Liver (tissue), 3 donors: ENCODE measurements around the gene PLB1.

Source experiments
- FOXA1 ChIP-seq: IDR thresholded peaks from 2 replicates; pipeline ENCODE4 v1.6.1; 2016; ENCODE audit warnings: antibody characterized with exemption
- GABPA ChIP-seq, 2 donors: IDR thresholded peaks in 1 of 2; conservative IDR thresholded peaks in 1 of 2; 2 replicates each; pipeline ENCODE4 v1.6.1; 2016; ENCODE audit warnings: antibody characterized with exemption in 2 of 2, mild to moderate bottlenecking in 1 of 2, moderate library complexity in 1 of 2
- HNF4G ChIP-seq: IDR thresholded peaks from 2 replicates; pipeline ENCODE4 v1.6.1; 2016; ENCODE audit warnings: antibody characterized with exemption
- JUND ChIP-seq, 2 donors: IDR thresholded peaks; 2 replicates each; pipeline ENCODE4 v1.6.1; 2016; ENCODE audit warnings: antibody characterized with exemption in 2 of 2
- RAD21 ChIP-seq, 2 donors: IDR thresholded peaks; 2 replicates each; pipeline ENCODE4 v1.6.1; 2016; ENCODE audit warnings: antibody characterized with exemption in 2 of 2, mild to moderate bottlenecking in 2 of 2
- TF ChIP-seq, protein P1 (sequence below): fragments of 150-350 bp; IDR thresholded peaks from 2 replicates; pipeline ENCODE4 v1.5.1; 2017; ENCODE audit warnings: improper control_type of control experiment, low read depth, low read length; ENCODE audit not compliant: missing input control
- TF ChIP-seq, protein P2 (sequence below): IDR thresholded peaks from 2 replicates; pipeline ENCODE4 v1.6.1; 2016; ENCODE audit warnings: antibody characterized with exemption, mild to moderate bottlenecking
- donor health status: healthy.
- donor health status: healthy.

DNA sequence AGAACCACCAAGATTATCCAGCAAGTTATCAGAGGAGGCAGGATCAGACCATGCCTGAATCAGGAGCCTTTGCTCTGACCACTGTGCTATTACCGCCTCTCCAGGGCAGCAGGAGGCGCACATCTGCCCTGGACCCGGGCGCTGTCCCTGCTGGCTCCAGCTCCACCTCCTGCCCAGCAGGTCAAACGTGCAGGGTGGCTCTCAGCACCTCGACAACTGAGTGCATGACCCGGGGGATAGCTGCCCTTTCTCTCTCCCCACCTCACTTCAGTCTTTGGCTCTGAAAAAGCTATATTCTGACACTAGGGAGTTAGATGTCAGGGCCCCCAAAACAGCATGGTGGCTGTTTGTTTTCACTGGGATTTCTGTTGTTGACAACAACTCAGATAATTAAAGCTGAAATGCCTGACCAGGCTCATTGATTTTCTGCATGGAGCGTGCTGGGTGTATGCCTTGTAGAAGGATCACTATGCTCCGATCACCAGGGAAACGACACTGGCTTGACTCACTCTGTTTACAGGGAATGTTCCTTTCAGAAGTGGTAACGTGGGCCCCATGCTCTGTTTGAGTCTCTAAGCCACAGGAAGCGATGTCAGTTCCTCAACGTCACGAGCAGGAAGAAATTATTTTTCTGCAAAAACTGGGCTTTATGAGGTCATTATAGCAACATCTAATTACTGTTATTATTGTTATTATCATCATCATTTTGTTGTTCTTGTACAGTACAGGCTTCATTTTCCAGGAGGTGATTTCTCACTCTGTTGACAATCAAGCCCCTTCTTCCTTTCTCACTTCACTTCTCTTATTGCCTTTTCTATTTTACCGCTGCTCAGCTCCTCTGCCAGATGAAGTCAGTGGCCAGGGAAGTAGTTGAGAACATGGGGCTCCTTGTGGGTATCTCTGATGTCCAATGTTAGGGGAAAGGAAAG is 125.6 kb downstream of the PLB1 start:
- TF ChIP-seq RAD21 (IDR thresholded peaks at IDR 0.05) (peak; percentile 88 to 93), GABPA (IDR thresholded peaks at IDR 0.05 in 1 of 2, conservative IDR thresholded peaks at IDR 0.05 in 1 of 2) (peak; percentile 36 to 75), JUND (IDR thresholded peaks at IDR 0.05) (peak; percentile 79 to 90), FOXA1 (no peak), HNF4G (peak; percentile 66)
- TF ChIP-seq, protein P1, sequence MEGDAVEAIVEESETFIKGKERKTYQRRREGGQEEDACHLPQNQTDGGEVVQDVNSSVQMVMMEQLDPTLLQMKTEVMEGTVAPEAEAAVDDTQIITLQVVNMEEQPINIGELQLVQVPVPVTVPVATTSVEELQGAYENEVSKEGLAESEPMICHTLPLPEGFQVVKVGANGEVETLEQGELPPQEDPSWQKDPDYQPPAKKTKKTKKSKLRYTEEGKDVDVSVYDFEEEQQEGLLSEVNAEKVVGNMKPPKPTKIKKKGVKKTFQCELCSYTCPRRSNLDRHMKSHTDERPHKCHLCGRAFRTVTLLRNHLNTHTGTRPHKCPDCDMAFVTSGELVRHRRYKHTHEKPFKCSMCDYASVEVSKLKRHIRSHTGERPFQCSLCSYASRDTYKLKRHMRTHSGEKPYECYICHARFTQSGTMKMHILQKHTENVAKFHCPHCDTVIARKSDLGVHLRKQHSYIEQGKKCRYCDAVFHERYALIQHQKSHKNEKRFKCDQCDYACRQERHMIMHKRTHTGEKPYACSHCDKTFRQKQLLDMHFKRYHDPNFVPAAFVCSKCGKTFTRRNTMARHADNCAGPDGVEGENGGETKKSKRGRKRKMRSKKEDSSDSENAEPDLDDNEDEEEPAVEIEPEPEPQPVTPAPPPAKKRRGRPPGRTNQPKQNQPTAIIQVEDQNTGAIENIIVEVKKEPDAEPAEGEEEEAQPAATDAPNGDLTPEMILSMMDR = peak; percentile 73
- TF ChIP-seq, protein P2, sequence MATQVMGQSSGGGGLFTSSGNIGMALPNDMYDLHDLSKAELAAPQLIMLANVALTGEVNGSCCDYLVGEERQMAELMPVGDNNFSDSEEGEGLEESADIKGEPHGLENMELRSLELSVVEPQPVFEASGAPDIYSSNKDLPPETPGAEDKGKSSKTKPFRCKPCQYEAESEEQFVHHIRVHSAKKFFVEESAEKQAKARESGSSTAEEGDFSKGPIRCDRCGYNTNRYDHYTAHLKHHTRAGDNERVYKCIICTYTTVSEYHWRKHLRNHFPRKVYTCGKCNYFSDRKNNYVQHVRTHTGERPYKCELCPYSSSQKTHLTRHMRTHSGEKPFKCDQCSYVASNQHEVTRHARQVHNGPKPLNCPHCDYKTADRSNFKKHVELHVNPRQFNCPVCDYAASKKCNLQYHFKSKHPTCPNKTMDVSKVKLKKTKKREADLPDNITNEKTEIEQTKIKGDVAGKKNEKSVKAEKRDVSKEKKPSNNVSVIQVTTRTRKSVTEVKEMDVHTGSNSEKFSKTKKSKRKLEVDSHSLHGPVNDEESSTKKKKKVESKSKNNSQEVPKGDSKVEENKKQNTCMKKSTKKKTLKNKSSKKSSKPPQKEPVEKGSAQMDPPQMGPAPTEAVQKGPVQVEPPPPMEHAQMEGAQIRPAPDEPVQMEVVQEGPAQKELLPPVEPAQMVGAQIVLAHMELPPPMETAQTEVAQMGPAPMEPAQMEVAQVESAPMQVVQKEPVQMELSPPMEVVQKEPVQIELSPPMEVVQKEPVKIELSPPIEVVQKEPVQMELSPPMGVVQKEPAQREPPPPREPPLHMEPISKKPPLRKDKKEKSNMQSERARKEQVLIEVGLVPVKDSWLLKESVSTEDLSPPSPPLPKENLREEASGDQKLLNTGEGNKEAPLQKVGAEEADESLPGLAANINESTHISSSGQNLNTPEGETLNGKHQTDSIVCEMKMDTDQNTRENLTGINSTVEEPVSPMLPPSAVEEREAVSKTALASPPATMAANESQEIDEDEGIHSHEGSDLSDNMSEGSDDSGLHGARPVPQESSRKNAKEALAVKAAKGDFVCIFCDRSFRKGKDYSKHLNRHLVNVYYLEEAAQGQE = peak; percentile 62
